K562 (cell line): Measurements from ENCODE around the gene IRAK2. TPM values are rescaled to one million over a fixed set of nuclear protein-coding genes. Genes with fewer than 3 reads are reported as not detected.
A peak's percentile ranks its signal among the peaks of the same experiment; 100 is the strongest.

Experiments used
- CAMTA2 ChIP-seq: fragments of 250-450 bp; sonication (Bioruptor Pico); conservative IDR thresholded peaks from 2 replicates; pipeline ENCODE4 v1.5.1; 2022
- CC2D1A ChIP-seq: fragments of 450-650 bp; IDR thresholded peaks from 2 replicates; pipeline ENCODE4 v1.6.1; 2017; ENCODE audit warnings: mild to moderate bottlenecking
- ETV5 ChIP-seq: sonication (generic); formaldehyde crosslinking; IDR thresholded peaks from 2 replicates; pipeline ENCODE4 v1.4.0; 2020; ENCODE audit warnings: low read depth, mild to moderate bottlenecking, missing genetic modification reagents
- GABPB2 ChIP-seq: fragments of 250-450 bp; sonication (Bioruptor Pico); conservative IDR thresholded peaks from 2 replicates; pipeline ENCODE4 v1.5.1; 2021; ENCODE audit warnings: mild to moderate bottlenecking
- LCOR ChIP-seq: sonication (generic); formaldehyde crosslinking; IDR thresholded peaks from 2 replicates; pipeline ENCODE4 v1.8.0; 2022; ENCODE audit warnings: mild to moderate bottlenecking, missing genetic modification reagents
- NCOA2 ChIP-seq, 2 experiments: fragments of 450-650 bp; IDR thresholded peaks; 2 replicates each; pipeline ENCODE4 v1.6.1; 2018; ENCODE audit warnings: mild to moderate bottlenecking in 2 of 2, moderate library complexity in 1 of 2; ENCODE audit not compliant: partially characterized antibody in 2 of 2
- SLC30A9 ChIP-seq: fragments of 250-450 bp; sonication (Bioruptor Pico); IDR thresholded peaks from 2 replicates; pipeline ENCODE4 v1.8.0; 2022; ENCODE audit warnings: mild to moderate bottlenecking, moderate library complexity
- SMARCC2 ChIP-seq: fragments of 450-650 bp; IDR thresholded peaks from 2 replicates; pipeline ENCODE4 v1.6.1; 2017; ENCODE audit warnings: antibody characterized with exemption, moderate library complexity, mild to moderate bottlenecking, low read depth
- TAF7 ChIP-seq: fragments of 450-650 bp; IDR thresholded peaks from 2 replicates; pipeline ENCODE4 v1.6.1; 2016; ENCODE audit warnings: missing genetic modification characterization, missing compliant biosample characterization
- TCF3 ChIP-seq: sonication (generic); formaldehyde crosslinking; IDR thresholded peaks from 2 replicates; pipeline ENCODE4 v1.4.0; 2020; ENCODE audit warnings: mild to moderate bottlenecking, missing genetic modification reagents
- polyA plus RNA-seq, 8 experiments: library from polyadenylated mRNA; depleted of rRNA in 4 of 8; stranded (reverse) in 5 of 8; unstranded in 3 of 8; fragments of >200 nt; fragmentation: Nextera tagmentation in 2 of 8; fragmentation: Illumina TruSeq in 1 of 8; extraction: Ambion mirVana in 2 of 8; extraction: Trizol in 1 of 8; gene quantifications; 2 replicates each; pipeline versions ENCODE4 v1.2.1 to v1.2.3, GENCODE V29; 2011 to 2014; ENCODE audit warnings: inconsistent platforms in 1 of 8, missing spikeins in 1 of 8
- total RNA-seq, 7 experiments: library from RNA; depleted of rRNA in 6 of 7; stranded (reverse); fragments of >200 nt in 6 of 7; fragmentation: Illumina TruSeq in 2 of 7; extraction: Trizol in 2 of 7; gene quantifications; 2 replicates each; pipeline versions ENCODE4 v1.2.1 to v1.2.3, GENCODE V29; 2011 to 2021; ENCODE audit warnings: low replicate concordance in 1 of 7
- TF ChIP-seq, protein P1 (sequence below), 2 experiments: fragments of 450-650 bp in 1 of 2; sonication (generic) in 1 of 2; formaldehyde crosslinking in 1 of 2; IDR thresholded peaks; 2 replicates each; pipeline versions ENCODE4 v1.7.1 to v1.9.0; 2016 to 2022; ENCODE audit warnings: inconsistent platforms in 1 of 2, mild to moderate bottlenecking in 1 of 2, missing genetic modification reagents in 1 of 2
- TF ChIP-seq, protein P2 (sequence below): sonication (generic); formaldehyde crosslinking; IDR thresholded peaks from 2 replicates; pipeline ENCODE4 v1.8.0; 2023; ENCODE audit warnings: mild to moderate bottlenecking, missing genetic modification reagents

The IRAK2 gene
- total and polyA plus RNA-seq, 9 of the 15 experiments (the other 6 are each of a cell fraction or from before 2014, with no cell fraction given) = 0.42 to 4.4 (median 2.7) TPM

GRCh38 chr3:10248184-10248983 lies 83.7 kb downstream of the IRAK2 start, which contains the start of gene TATDN2 (continued):
- TF ChIP-seq LCOR (CRISPR knock-in tag) (peak; percentile 12), CC2D1A (0 out of 2 replicates have a peak, but pooled peaks have one; percentile 11), CAMTA2 (CRISPR knock-in tag) (no peak), TCF3 (CRISPR knock-in tag) (0 out of 2 replicates have a peak, but pooled peaks have one; percentile 40), TAF7 (no peak), SLC30A9 (CRISPR knock-in tag) (no peak), NCOA2 (IDR thresholded peaks at IDR 0.05; ENCODE audit: partially characterized antibody in 2 of 2) (no peak), SMARCC2 (no peak), ETV5 (CRISPR knock-in tag) (no peak), GABPB2 (CRISPR knock-in tag) (no peak)
- TF ChIP-seq, protein P1, sequence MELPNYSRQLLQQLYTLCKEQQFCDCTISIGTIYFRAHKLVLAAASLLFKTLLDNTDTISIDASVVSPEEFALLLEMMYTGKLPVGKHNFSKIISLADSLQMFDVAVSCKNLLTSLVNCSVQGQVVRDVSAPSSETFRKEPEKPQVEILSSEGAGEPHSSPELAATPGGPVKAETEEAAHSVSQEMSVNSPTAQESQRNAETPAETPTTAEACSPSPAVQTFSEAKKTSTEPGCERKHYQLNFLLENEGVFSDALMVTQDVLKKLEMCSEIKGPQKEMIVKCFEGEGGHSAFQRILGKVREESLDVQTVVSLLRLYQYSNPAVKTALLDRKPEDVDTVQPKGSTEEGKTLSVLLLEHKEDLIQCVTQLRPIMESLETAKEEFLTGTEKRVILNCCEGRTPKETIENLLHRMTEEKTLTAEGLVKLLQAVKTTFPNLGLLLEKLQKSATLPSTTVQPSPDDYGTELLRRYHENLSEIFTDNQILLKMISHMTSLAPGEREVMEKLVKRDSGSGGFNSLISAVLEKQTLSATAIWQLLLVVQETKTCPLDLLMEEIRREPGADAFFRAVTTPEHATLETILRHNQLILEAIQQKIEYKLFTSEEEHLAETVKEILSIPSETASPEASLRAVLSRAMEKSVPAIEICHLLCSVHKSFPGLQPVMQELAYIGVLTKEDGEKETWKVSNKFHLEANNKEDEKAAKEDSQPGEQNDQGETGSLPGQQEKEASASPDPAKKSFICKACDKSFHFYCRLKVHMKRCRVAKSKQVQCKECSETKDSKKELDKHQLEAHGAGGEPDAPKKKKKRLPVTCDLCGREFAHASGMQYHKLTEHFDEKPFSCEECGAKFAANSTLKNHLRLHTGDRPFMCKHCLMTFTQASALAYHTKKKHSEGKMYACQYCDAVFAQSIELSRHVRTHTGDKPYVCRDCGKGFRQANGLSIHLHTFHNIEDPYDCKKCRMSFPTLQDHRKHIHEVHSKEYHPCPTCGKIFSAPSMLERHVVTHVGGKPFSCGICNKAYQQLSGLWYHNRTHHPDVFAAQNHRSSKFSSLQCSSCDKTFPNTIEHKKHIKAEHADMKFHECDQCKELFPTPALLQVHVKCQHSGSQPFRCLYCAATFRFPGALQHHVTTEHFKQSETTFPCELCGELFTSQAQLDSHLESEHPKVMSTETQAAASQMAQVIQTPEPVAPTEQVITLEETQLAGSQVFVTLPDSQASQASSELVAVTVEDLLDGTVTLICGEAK (IDR thresholded peaks at IDR 0.05) = no peak
- TF ChIP-seq, protein P1 (CRISPR knock-in tag; IDR thresholded peaks at IDR 0.05) = no peak
- TF ChIP-seq, protein P2, sequence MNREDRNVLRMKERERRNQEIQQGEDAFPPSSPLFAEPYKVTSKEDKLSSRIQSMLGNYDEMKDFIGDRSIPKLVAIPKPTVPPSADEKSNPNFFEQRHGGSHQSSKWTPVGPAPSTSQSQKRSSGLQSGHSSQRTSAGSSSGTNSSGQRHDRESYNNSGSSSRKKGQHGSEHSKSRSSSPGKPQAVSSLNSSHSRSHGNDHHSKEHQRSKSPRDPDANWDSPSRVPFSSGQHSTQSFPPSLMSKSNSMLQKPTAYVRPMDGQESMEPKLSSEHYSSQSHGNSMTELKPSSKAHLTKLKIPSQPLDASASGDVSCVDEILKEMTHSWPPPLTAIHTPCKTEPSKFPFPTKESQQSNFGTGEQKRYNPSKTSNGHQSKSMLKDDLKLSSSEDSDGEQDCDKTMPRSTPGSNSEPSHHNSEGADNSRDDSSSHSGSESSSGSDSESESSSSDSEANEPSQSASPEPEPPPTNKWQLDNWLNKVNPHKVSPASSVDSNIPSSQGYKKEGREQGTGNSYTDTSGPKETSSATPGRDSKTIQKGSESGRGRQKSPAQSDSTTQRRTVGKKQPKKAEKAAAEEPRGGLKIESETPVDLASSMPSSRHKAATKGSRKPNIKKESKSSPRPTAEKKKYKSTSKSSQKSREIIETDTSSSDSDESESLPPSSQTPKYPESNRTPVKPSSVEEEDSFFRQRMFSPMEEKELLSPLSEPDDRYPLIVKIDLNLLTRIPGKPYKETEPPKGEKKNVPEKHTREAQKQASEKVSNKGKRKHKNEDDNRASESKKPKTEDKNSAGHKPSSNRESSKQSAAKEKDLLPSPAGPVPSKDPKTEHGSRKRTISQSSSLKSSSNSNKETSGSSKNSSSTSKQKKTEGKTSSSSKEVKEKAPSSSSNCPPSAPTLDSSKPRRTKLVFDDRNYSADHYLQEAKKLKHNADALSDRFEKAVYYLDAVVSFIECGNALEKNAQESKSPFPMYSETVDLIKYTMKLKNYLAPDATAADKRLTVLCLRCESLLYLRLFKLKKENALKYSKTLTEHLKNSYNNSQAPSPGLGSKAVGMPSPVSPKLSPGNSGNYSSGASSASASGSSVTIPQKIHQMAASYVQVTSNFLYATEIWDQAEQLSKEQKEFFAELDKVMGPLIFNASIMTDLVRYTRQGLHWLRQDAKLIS (CRISPR knock-in tag) = no peak
